ENCODE measurements around the gene SLC13A3.

DNA sequence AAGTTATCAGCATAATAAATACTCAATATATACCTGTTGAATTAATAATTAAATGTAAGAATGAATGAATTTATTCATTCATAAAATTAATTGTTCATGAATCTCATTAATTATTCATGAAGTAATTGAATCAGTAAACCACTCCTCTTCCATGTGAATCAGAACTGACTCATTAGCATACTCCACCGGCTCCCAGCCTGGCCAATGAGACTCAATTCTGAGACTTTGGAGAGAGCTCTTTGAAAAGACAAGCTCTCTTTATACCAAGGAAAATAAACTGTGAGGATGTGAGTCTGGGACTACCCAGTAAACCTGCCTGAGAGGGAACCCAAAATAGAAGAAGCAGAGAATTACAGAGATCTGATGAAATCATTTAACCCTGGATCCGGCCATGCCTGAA lies 49.8 kb upstream of the SLC13A3 start:
- TF ChIP-seq, protein P1, sequence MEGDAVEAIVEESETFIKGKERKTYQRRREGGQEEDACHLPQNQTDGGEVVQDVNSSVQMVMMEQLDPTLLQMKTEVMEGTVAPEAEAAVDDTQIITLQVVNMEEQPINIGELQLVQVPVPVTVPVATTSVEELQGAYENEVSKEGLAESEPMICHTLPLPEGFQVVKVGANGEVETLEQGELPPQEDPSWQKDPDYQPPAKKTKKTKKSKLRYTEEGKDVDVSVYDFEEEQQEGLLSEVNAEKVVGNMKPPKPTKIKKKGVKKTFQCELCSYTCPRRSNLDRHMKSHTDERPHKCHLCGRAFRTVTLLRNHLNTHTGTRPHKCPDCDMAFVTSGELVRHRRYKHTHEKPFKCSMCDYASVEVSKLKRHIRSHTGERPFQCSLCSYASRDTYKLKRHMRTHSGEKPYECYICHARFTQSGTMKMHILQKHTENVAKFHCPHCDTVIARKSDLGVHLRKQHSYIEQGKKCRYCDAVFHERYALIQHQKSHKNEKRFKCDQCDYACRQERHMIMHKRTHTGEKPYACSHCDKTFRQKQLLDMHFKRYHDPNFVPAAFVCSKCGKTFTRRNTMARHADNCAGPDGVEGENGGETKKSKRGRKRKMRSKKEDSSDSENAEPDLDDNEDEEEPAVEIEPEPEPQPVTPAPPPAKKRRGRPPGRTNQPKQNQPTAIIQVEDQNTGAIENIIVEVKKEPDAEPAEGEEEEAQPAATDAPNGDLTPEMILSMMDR (IDR thresholded peaks at IDR 0.05; ENCODE audit: low read length) = no peak
- no peak for TF ChIP-seq EZH2 (IDR thresholded peaks at IDR 0.05; ENCODE audit: borderline replicate concordance, low read length)

All from OCI-LY1 (cell line).